Esophagus muscularis mucosa (tissue), 3 donors: Measurements from ENCODE around the gene ADH1B.

Experiments
- CTCF ChIP-seq, 3 experiments: fragments of 200-600 bp in 2 of 3; fragments of 450-650 bp in 1 of 3; sonication (generic) in 2 of 3; IDR thresholded peaks; one replicate each; pipeline ENCODE4 v1.5.1; 2017 to 2019; ENCODE audit warnings: antibody characterized with exemption in 3 of 3, mild to moderate bottlenecking in 2 of 3, moderate library complexity in 1 of 3
- POLR2A ChIP-seq: fragments of 450-650 bp; IDR thresholded peaks from one replicate; pipeline ENCODE4 v1.6.1; 2017; ENCODE audit warnings: antibody characterized with exemption, moderate library complexity, mild to moderate bottlenecking, low read depth
- POLR2AphosphoS5 ChIP-seq, 2 donors: sonication (generic); formaldehyde crosslinking; IDR thresholded peaks; one replicate each; pipeline ENCODE4 v1.6.1; 2017; ENCODE audit warnings: antibody characterized with exemption in 2 of 2

GRCh38 chr4:99285387-99285786 lies 35.8 kb downstream of the ADH1B start:
- TF ChIP-seq CTCF (IDR thresholded peaks at IDR 0.05) (no peak), POLR2AphosphoS5 (IDR thresholded peaks at IDR 0.05) (no peak), POLR2A (no peak)
